HepG2 (cell line): Measurements from ENCODE around the gene CIB1. TPM values are rescaled to one million over a fixed set of nuclear protein-coding genes. Genes with fewer than 3 reads are reported as not detected.

Source experiments
- ATAC-seq: fragments of 200-7000 bp; cut with Tn5 transposase; 3 replicates; pipeline ENCODE4 v1.9.1; 2020; ENCODE audit warnings: mild to moderate bottlenecking, moderate library complexity
- BruUV-seq: library from RNA; stranded (reverse); fragments of 400-500 nt; replicated peaks from 2 replicates; lab custom pipeline; 2021; lab: Mats Ljungman, UMichigan
- CTCF ChIA-PET: fragments of 300-600 bp; formaldehyde crosslinking; extraction: SDS; loops from one replicate; lab custom pipeline; 2021; ENCODE audit warnings: low total read pairs, inconsistent platforms, low intra/inter-chr PET ratio; lab: Yijun Ruan, JAX
- POLR2A ChIA-PET: fragments of 350-600 bp; sonication (Branson Sonifier 250); formaldehyde crosslinking; loops from one replicate; lab custom pipeline; 2020; ENCODE audit warnings: antibody characterized with exemption, inconsistent platforms; lab: Yijun Ruan, JAX
- DNase-seq: peaks from one replicate; pipeline ENCODE4 v3.0.0-alpha.2; 2015; ENCODE audit warnings: low spot score
- FAIRE-seq: peaks from 3 replicates; lab custom pipeline; 2011; peaks lifted over from hg19 to GRCh38; lab: Jason Lieb, UNC
- H2AFZ ChIP-seq: one replicate; pipeline ENCODE4 v1.6.1; 2011; ENCODE audit warnings: low read length, inconsistent platforms
- H3K27ac ChIP-seq: fragments of 300-600 bp; 3 replicates; pipeline ENCODE4 v1.8.0; 2011; ENCODE audit warnings: mixed run types, mild to moderate bottlenecking, mixed read lengths, low read length, inconsistent platforms; ENCODE audit not compliant: insufficient read depth; ENCODE audit errors: extremely low read length
- H3K27me3 ChIP-seq, 2 experiments: fragments of 200-600 bp in 1 of 2; 2 replicates in 1 of 2; 3 replicates in 1 of 2; pipeline versions ENCODE4 v1.6.0 to v1.8.0; 2011; ENCODE audit warnings: low read length in 2 of 2, mild to moderate bottlenecking in 2 of 2, moderate library complexity in 2 of 2, inconsistent platforms in 1 of 2; ENCODE audit not compliant: insufficient read depth in 2 of 2, control insufficient read depth in 1 of 2
- H3K36me3 ChIP-seq, 2 experiments: fragments of 200-600 bp in 1 of 2; replicated peaks in 1 of 2; 2 replicates in 1 of 2; 3 replicates in 1 of 2; pipeline versions ENCODE4 v1.5.1 to v1.8.0; 2011; ENCODE audit warnings: low read length in 2 of 2, inconsistent platforms in 1 of 2; ENCODE audit not compliant: insufficient read depth in 2 of 2, control insufficient read depth in 1 of 2
- H3K4me1 ChIP-seq: 2 replicates; pipeline ENCODE4 v1.5.1; 2012; ENCODE audit warnings: low read length, inconsistent platforms; ENCODE audit not compliant: insufficient read depth
- H3K4me2 ChIP-seq: 2 replicates; pipeline ENCODE4 v1.6.0; 2011; ENCODE audit warnings: low read depth, low read length, inconsistent platforms
- H3K4me3 ChIP-seq, 3 experiments: fragments of 200-600 bp in 1 of 3; sonication (generic), shearing (Covaris generic) in 1 of 3; replicated peaks in 1 of 3; 2 replicates each; pipeline ENCODE4 v1.5.1; 2011 to 2016; ENCODE audit warnings: low read length in 3 of 3, inconsistent platforms in 2 of 3, low read depth in 2 of 3, mild to moderate bottlenecking in 2 of 3, control low read depth in 1 of 3, mixed read lengths in 1 of 3; ENCODE audit not compliant: insufficient read depth in 1 of 3
- H3K79me2 ChIP-seq: one replicate; pipeline ENCODE4 v1.6.1; 2011; ENCODE audit warnings: low read length, inconsistent platforms; ENCODE audit not compliant: insufficient read depth
- H3K9ac ChIP-seq: 2 replicates; pipeline ENCODE4 v1.6.0; 2011; ENCODE audit warnings: mild to moderate bottlenecking, low read depth, low read length, inconsistent platforms; ENCODE audit not compliant: insufficient read depth
- H3K9me3 ChIP-seq: 2 replicates; pipeline ENCODE4 v1.5.1; 2012; ENCODE audit warnings: mild to moderate bottlenecking, low read length
- H4K20me1 ChIP-seq: 2 replicates; pipeline ENCODE4 v1.6.0; 2011; ENCODE audit warnings: inconsistent platforms, mild to moderate bottlenecking, low read length, moderate library complexity; ENCODE audit not compliant: insufficient read depth
- BRCA1 ChIP-seq: sonication (generic); formaldehyde crosslinking; IDR thresholded peaks from 2 replicates; pipeline ENCODE4 v1.4.0; 2020; ENCODE audit warnings: missing genetic modification reagents
- CREB1 ChIP-seq, 2 experiments: fragments of 450-650 bp in 1 of 2; IDR thresholded peaks; 2 replicates each; pipeline ENCODE4 v1.6.1; 2016 to 2017; ENCODE audit warnings: control low read depth in 1 of 2, mild to moderate bottlenecking in 1 of 2, missing compliant biosample characterization in 1 of 2, missing genetic modification characterization in 1 of 2
- HNF4A ChIP-seq: sonication (generic); formaldehyde crosslinking; IDR thresholded peaks from 2 replicates; pipeline ENCODE4 v1.4.0; 2020; ENCODE audit warnings: missing genetic modification reagents
- KAT8 ChIP-seq: IDR thresholded peaks from 2 replicates; pipeline ENCODE4 v1.6.1; 2016; ENCODE audit warnings: missing genetic modification reagents, missing compliant biosample characterization
- KLF16 ChIP-seq, 2 experiments: sonication (generic) in 1 of 2; formaldehyde crosslinking in 1 of 2; IDR thresholded peaks; 2 replicates each; pipeline versions ENCODE4 v1.6.1 to v1.8.0; 2016 to 2023; ENCODE audit warnings: missing genetic modification reagents in 2 of 2, missing compliant biosample characterization in 1 of 2
- NCOA5 ChIP-seq: sonication (generic); formaldehyde crosslinking; IDR thresholded peaks from 2 replicates; pipeline ENCODE4 v1.4.0; 2020; ENCODE audit warnings: missing genetic modification reagents
- RFX1 ChIP-seq: fragments of 450-650 bp; IDR thresholded peaks from 2 replicates; pipeline ENCODE4 v1.6.1; 2017
- SUZ12 ChIP-seq: fragments of 150-350 bp; IDR thresholded peaks from 2 replicates; pipeline ENCODE4 v1.6.1; 2014; ENCODE audit warnings: low read depth, low read length
- ZNF224 ChIP-seq: sonication (generic); formaldehyde crosslinking; IDR thresholded peaks from 2 replicates; pipeline ENCODE4 v1.5.0; 2020; ENCODE audit warnings: mild to moderate bottlenecking, missing genetic modification reagents
- ZNF235 ChIP-seq: sonication (generic); formaldehyde crosslinking; IDR thresholded peaks from 2 replicates; pipeline ENCODE4 v1.8.1; 2023; ENCODE audit warnings: mild to moderate bottlenecking, missing genetic modification reagents, borderline replicate concordance
- ZNF350 ChIP-seq: sonication (generic); formaldehyde crosslinking; IDR thresholded peaks from 2 replicates; pipeline ENCODE4 v1.4.0; 2020; ENCODE audit warnings: mild to moderate bottlenecking, low read depth, missing genetic modification reagents, borderline replicate concordance
- ZNF614 ChIP-seq: IDR thresholded peaks from 2 replicates; pipeline ENCODE4 v1.6.1; 2018; ENCODE audit warnings: missing biosample characterization, missing genetic modification reagents, inconsistent platforms, borderline replicate concordance
- WGBS: methylation state at CpG from one replicate; pipeline ENCODE4 v1.1.6; 2017; ENCODE audit warnings: low lambda C conversion rate; 5-methylcytosine and 5-hydroxymethylcytosine counted together
- in situ Hi-C: cut with HindIII; loops from 2 replicates; pipeline ENCODE4 v1.10.0; 2017; ENCODE audit warnings: low pct_unique_long_range_greater_than_20kb; ENCODE audit not compliant: extremely low pct_ligation_motif_present
- intact Hi-C: fragments of 100-400 bp; cut with micrococcal nuclease; formaldehyde crosslinking; loops from one replicate; pipeline ENCODE4 v1.10.0; 2022; ENCODE audit not compliant: unreplicated experiment
- polyA plus RNA-seq, 8 experiments: library from polyadenylated mRNA; depleted of rRNA in 3 of 8; stranded (reverse) in 7 of 8; unstranded in 1 of 8; fragments of >200 nt; fragmentation: Illumina TruSeq in 4 of 8; extraction: Trizol in 4 of 8; gene quantifications; 2 replicates each; pipeline versions ENCODE4 v1.2.1 to v1.2.3, GENCODE V29; 2011 to 2016; ENCODE audit warnings: low read depth in 4 of 8, missing spikeins in 1 of 8, mixed read lengths in 1 of 8; ENCODE audit not compliant: insufficient read depth in 1 of 8
- total RNA-seq, 5 experiments: library from RNA; depleted of rRNA; stranded (reverse); fragments of >200 nt; fragmentation: Illumina TruSeq; extraction: Trizol; gene quantifications; 2 replicates each; pipeline ENCODE4 v1.2.3, GENCODE V29; 2016; ENCODE audit warnings: low read depth in 1 of 5
- TF ChIP-seq, protein P1 (sequence below): IDR thresholded peaks from 2 replicates; pipeline ENCODE4 v1.6.1; 2016; ENCODE audit warnings: missing compliant biosample characterization, missing genetic modification reagents, borderline replicate concordance

The CIB1 gene
- total and polyA plus RNA-seq, 2 of the 13 experiments (the other 11 are each of a cell fraction or from before 2014, with no cell fraction given): 38.7 to 72.7 TPM

DNA sequence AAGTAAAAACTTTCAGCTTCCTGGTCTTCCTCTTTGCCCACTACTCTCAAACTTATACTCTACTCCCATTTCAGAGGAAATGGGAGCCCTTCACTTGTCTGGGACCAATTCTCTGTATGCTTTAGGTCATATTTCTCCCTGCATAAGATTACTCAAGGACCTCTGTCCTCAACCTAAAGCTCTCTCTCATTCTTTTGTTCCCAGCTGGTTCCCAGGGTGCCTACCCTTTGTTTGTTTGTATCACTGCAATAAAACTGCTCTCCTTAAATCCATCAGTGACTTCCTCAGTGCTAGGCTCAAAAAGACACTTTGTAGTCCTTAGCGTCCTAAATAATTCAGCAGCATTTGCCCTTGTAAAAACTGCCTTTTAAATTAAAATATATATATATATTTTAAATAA is 34.7 kb upstream of the CIB1 start:
- Histone ChIP-seq H3K9me3 (no peaks in the 10 kb centered on the region), H3K27me3 (no peaks in the 10 kb centered on the region; a peak in 1 of 5 replicates), H2AFZ (no peak overlapping the region), H3K36me3 (peaks cover 10 to 32% of the 10 kb centered on the region in 2 experiments; a peak in 4 of 5 replicates), H3K79me2 (peaks cover 42% of the 10 kb centered on the region), H4K20me1 (peaks cover 10% of the 10 kb centered on the region), H3K4me1 (peaks cover 42% of the 10 kb centered on the region), H3K9ac (0 out of 2 replicates have a peak overlapping the region, but pooled peaks have one; percentile 9), H3K4me3 (no peak overlapping the region), H3K27ac (no peak overlapping the region), H3K4me2 (peak overlapping the region; percentile 33; the same call in 1 of the 2 replicates)
- no peak for FAIRE-seq
- POLR2A ChIA-PET: interaction anchor here (1.3 kb wide), 1 partner anchor 19 kb away, joined by 4 read pairs; no protein-coding TSS in a partner anchor
- WGBS: 100% methylated on average over 1 of the region's 1 CpG
- CTCF ChIA-PET: no interaction called here
- DNase-seq: no peak
- no TSS peak for BruUV-seq
- intact Hi-C loops: loop anchor here (5.0 kb wide), 1 partner anchor 36 kb away; the partner anchor contains the start of genes CIB1 and GDPGP1
- TF ChIP-seq KAT8 (CRISPR knock-in tag) (no peak), KLF16 (CRISPR knock-in tag; IDR thresholded peaks at IDR 0.05) (no peak), BRCA1 (CRISPR knock-in tag) (no peak), ZNF614 (CRISPR knock-in tag) (no peak), NCOA5 (CRISPR knock-in tag) (no peak), HNF4A (CRISPR knock-in tag) (no peak), ZNF224 (no peak), SUZ12 (no peak), RFX1 (no peak), ZNF235 (no peak)
- in situ Hi-C loops: no loop called here
- ATAC-seq: no peak

GRCh38 chr15:90266485-90266884 is 32.7 kb upstream of the CIB1 start:
- CTCF ChIA-PET: no interaction called here
- H3K79me2 ChIP-seq: peaks cover 42% of the 10 kb centered on the region
- in situ Hi-C loops: no loop called here

More at GRCh38 chr15:90266485-90266884, 32.7 kb upstream of the CIB1 start:
- DNase-seq (no peak), FAIRE-seq (no peak), ATAC-seq (no peak)
- peak overlapping the region; percentile 71 to 78 (median 72) for H3K4me3 ChIP-seq
- POLR2A ChIA-PET: interaction anchor here (0.8 to 1.2 kb wide), 6 partner anchors 8 to 123 kb away, joined by 3 to 11 read pairs (median 4); partner anchors contain the start of gene TTLL13
- peak overlapping the region; percentile 88 for H3K9ac ChIP-seq
- peak overlapping the region; percentile 87 for H3K4me2 ChIP-seq
- peak overlapping the region; percentile 83 for H3K27ac ChIP-seq
- H3K9me3 ChIP-seq: no peaks in the 10 kb centered on the region
- intact Hi-C loops: loop anchor here (5.0 kb wide), 1 partner anchor 34 kb away; the partner anchor contains the start of genes CIB1 and GDPGP1
- H4K20me1 ChIP-seq: peaks cover 7% of the 10 kb centered on the region
- peaks cover 61% of the 10 kb centered on the region for H3K4me1 ChIP-seq
- peaks cover 5 to 25% of the 10 kb centered on the region in 2 experiments; a peak in 4 of 5 replicates for H3K36me3 ChIP-seq
- WGBS: 27% methylated on average over 15 of the region's 15 CpGs
- BruUV-seq: no TSS peak
- no peak overlapping the region for H2AFZ ChIP-seq
- TF ChIP-seq, protein P1, sequence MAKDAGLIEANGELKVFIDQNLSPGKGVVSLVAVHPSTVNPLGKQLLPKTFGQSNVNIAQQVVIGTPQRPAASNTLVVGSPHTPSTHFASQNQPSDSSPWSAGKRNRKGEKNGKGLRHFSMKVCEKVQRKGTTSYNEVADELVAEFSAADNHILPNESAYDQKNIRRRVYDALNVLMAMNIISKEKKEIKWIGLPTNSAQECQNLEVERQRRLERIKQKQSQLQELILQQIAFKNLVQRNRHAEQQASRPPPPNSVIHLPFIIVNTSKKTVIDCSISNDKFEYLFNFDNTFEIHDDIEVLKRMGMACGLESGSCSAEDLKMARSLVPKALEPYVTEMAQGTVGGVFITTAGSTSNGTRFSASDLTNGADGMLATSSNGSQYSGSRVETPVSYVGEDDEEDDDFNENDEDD: no peak
- TF ChIP-seq CREB1 (IDR thresholded peaks at IDR 0.05) (peak; percentile 41; the same call in 1 of the 2 replicates), CREB1 (CRISPR knock-in tag; IDR thresholded peaks at IDR 0.05) (no peak), ZNF350 (CRISPR knock-in tag) (no peak), BRCA1 (CRISPR knock-in tag) (no peak)
- TF ChIP-seq, all 625 proteins: peak for 1
- no peaks in the 10 kb centered on the region; a peak in 1 of 5 replicates for H3K27me3 ChIP-seq
